RKO (cell line): ENCODE data around the gene CNGA3.

Experiments
- DNase-seq: peaks from one replicate; pipeline ENCODE4 v3.0.0-alpha.2; 2016; ENCODE audit warnings: low spot score

Gene CNGA3

GRCh38 chr2:98444436-98445176, 98.3 kb downstream of the CNGA3 start, which contains the start of gene INPP4A:
TSS of gene INPP4A (plus strand) at chr2:98444858. CDS start at chr2:98520049, 75,191 bp downstream.
- DNase-seq, result peak; percentile 58

DNA sequence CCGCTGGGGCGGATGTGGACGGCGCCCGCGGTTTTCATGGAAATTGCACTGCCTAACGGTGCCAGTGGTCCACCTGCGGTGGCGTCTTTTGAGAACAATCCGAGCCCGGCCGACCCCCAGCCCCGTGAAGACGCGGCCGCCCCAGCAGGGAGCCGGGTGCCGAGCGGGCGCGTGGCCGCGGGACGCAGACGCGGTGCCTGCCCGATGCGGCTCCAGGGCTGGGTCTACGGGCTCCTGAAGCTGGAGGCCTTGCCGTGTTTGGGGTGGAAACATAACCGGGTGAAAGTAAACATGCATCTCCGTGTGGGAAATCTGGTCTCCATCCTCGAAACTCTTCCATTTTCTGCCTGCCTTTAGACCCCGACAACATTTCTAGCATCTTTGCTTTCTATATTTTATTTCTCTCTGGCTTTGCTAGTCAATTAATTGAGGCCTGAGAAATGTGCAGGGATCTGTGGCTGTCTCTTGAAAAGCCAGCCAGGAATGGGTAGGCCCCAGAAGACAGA, 99.0 kb downstream of the CNGA3 start:
- peak; percentile 16 for DNase-seq

DNA sequence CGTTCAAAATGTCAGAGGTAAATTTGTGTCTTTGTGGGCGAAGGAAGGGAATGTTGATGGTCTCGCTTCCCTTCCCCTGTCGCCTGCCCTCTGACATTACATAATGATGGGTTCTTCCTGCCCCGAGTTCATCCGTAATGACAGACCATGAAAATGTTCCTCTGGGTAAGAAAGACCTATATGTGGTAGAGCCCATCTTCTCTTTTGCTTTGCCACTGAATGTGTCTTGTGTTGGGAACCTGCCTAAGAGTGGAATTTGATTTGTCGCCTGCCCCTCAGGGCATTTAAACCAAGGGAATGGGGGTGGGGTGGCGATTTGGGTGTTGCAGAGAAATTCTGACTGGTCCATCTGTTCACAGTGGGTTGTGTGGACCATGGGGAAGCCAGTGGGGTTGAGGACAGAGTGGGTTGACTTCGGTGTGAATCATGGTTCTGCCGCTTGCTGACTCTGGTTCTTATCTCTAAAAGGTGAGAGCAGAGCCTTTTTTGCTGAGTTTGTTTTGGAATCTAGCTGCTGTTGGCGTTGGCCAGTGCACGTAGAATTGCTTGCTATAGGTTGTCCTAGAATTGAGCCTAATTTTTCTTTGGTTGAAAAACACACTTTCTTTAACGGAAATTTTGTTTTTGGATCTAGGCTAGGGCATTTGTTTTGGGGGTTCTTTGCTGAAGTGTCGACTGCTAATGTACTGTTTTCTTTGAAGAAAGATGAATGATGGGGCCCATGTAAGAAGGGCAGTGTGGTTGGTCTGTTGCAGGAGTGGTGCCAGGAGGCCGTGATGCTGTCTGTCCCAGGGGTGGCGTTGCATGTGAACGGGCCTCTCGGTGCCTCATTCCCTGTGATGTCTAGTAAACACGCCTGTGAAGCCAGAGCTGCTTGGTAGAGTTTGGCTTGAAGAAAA, 99.7 kb downstream of the CNGA3 start:
- DNase-seq, result peak; percentile 28

DNA sequence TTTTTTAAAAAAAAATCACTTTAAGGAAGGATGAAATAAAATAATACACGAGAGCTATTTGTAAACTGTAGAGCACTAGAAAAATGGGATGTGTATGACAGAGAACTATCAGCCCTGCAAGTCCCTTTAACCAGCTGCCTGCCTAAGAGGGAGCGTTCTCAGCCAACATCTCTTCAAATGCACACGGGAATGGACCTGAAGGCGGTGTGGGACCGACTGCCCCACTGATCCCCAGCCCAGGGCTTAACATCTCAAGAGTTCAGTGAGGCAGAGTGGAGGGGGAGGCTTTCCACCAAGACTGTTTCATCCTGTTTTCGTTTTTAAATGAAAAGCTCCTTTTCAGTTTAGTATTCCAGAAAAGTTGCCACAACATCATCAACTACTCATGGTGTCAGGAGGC, 100.6 kb downstream of the CNGA3 start:
- no peak for DNase-seq
